Right forelimb (tissue), 1 donor: ENCODE data around the gene TIAM1.
A peak's percentile ranks its signal among the peaks of the same experiment; 100 is the strongest.

ENCODE experiments used
- DNase-seq: peaks from one replicate; pipeline ENCODE4 v3.0.0-alpha.2; 2018

TIAM1 gene

GRCh38 chr21:31162079-31162699, 181.9 kb downstream of the TIAM1 start:
- DNase-seq, result no peak

GRCh38 chr21:31161157-31161556, 182.9 kb downstream of the TIAM1 start:
- no peak for DNase-seq

- no peak for DNase-seq
Measured at GRCh38 chr21:31159808-31160207, 184.3 kb downstream of the TIAM1 start.

- DNase-seq, result no peak
Measured at GRCh38 chr21:31158789-31159581, 185.1 kb downstream of the TIAM1 start.

- no peak for DNase-seq
Measured at GRCh38 chr21:31157756-31158155, 186.3 kb downstream of the TIAM1 start.

- DNase-seq, result no peak
Measured at GRCh38 chr21:31156662-31157061, 187.4 kb downstream of the TIAM1 start.

- no peak for DNase-seq
Measured at GRCh38 chr21:31156169-31156568, 187.9 kb downstream of the TIAM1 start.

- no peak for DNase-seq
Measured at GRCh38 chr21:31151156-31152045, 192.7 kb downstream of the TIAM1 start.

- no peak for DNase-seq
Measured at GRCh38 chr21:31145274-31145673, 198.8 kb downstream of the TIAM1 start.

- no peak for DNase-seq
Measured at GRCh38 chr21:31143036-31143435, 201.0 kb downstream of the TIAM1 start.

- no peak for DNase-seq
Measured at GRCh38 chr21:31142600-31142999, 201.5 kb downstream of the TIAM1 start.

- no peak for DNase-seq
Measured at GRCh38 chr21:31141389-31142000, 202.6 kb downstream of the TIAM1 start.

GRCh38 chr21:31140676-31141075, 203.4 kb downstream of the TIAM1 start:
- no peak for DNase-seq

- DNase-seq, result no peak
Measured at GRCh38 chr21:31140025-31140424, 204.0 kb downstream of the TIAM1 start.

GRCh38 chr21:31137960-31138359, 206.1 kb downstream of the TIAM1 start:
- DNase-seq, result no peak

- peak; percentile 62 for DNase-seq
Measured at GRCh38 chr21:31136891-31137290, 207.2 kb downstream of the TIAM1 start.

GRCh38 chr21:31135531-31136184, 208.4 kb downstream of the TIAM1 start:
- no peak for DNase-seq

- no peak for DNase-seq
Measured at GRCh38 chr21:31133243-31133830, 210.7 kb downstream of the TIAM1 start.

- no peak for DNase-seq
Measured at GRCh38 chr21:31132574-31133242, 211.4 kb downstream of the TIAM1 start.

- DNase-seq, result no peak
Measured at GRCh38 chr21:31130821-31131220, 213.2 kb downstream of the TIAM1 start.

- no peak for DNase-seq
Measured at GRCh38 chr21:31128234-31128633, 215.8 kb downstream of the TIAM1 start.

GRCh38 chr21:31124010-31124409, 220.1 kb downstream of the TIAM1 start:
- no peak for DNase-seq
